RPMI7951 (cell line): ENCODE data around the gene CDH24. TPM values are rescaled to one million over a fixed set of nuclear protein-coding genes. Genes with fewer than 3 reads are reported as not detected.

Experiments used
- DNase-seq: peaks from one replicate; pipeline ENCODE4 v3.0.0-alpha.2; 2012; ENCODE audit warnings: low read depth
- total RNA-seq: library from RNA; depleted of rRNA; stranded (reverse); fragments of >200 nt; shearing (Covaris generic); gene quantifications from 2 replicates; pipeline ENCODE4 v1.2.3, GENCODE V29; 2014; rRNA removed

Gene CDH24, protein sequence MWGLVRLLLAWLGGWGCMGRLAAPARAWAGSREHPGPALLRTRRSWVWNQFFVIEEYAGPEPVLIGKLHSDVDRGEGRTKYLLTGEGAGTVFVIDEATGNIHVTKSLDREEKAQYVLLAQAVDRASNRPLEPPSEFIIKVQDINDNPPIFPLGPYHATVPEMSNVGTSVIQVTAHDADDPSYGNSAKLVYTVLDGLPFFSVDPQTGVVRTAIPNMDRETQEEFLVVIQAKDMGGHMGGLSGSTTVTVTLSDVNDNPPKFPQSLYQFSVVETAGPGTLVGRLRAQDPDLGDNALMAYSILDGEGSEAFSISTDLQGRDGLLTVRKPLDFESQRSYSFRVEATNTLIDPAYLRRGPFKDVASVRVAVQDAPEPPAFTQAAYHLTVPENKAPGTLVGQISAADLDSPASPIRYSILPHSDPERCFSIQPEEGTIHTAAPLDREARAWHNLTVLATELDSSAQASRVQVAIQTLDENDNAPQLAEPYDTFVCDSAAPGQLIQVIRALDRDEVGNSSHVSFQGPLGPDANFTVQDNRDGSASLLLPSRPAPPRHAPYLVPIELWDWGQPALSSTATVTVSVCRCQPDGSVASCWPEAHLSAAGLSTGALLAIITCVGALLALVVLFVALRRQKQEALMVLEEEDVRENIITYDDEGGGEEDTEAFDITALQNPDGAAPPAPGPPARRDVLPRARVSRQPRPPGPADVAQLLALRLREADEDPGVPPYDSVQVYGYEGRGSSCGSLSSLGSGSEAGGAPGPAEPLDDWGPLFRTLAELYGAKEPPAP
- 6.7 and 8.3 TPM in 2 replicates for total RNA-seq

DNA sequence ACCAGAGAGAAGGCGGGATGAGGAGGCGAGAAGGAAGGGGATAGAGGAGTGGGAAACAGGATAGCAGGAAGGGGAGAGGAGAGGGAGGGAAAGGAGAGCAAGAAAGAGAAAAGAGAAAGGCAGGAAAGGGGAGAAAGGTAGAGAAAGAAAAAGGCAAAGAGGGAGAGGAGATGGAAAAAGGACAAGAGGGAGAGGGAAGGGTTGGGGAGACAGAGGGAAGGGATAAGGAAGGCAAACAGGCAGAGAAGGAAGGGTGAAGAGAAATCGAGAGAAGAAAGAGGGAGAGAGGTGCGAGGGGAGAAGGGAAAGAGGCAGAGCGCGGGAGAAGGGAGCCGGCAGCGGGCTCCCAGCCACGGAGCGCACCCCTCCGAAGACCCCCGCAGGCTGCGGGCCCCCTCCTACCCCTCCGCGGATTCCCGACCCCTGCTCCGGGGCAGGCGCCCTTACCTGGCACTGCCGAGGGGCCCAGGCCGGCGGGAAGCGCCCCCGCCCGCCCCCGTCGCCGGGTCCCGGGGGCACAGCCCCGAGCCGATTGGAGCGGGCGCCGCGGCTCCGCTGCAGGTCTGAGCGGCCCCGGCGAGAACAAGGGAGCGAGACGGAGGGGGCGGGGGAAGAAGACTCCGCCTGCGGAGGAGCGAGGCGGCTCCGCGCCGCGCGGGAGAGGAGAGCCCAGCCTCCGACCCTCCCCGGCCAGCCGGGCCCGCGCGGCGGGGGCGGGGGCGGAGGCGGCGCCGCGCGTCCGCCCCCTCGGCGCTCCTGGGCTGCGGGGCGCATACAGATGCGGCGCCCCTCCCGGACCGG, at the start of gene CDH24:
CDH24 (minus strand) TSS at position 565 of the 801 bp plus-strand sequence. CDS start 1,787 bp downstream, outside the sequence.
- DNase-seq, result peak; percentile 76

DNA sequence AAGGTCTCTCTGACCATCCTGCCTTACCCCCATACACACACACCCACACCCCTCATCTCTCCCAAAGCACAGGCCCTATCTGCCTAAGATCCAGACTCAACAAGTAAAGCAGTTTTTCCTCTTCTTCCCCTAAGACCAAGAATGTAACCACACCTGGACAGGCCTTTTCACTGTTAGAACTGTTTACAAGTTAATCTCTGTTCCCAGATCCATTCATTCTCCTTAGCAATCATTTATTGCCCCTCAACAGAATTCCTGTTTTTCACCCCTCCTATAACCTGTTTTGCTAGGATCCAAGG, 49.4 kb upstream of the CDH24 start:
- DNase-seq, result no peak

DNA sequence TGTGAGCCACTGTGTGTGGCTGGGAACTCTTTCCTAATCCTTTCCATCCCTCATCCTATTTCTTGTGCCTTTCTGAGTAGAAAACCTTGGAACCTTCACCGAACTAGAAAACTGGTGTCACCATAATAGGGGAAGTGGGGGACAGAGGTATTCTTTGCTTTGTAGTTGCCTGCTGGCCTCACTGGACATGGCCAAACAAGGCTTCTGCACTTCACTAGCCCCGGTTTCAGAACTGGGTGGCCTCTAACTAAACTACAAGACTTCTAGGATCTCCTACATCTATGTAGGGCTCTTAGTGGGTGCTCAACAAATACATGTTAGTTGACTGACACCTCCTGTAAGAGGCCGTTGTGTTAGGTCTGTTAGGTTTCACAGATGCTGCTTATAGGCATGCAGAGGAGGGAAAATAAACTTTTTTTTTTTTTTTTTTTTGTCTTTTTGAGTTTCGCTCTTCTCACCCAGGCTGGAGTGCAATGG, 48.1 kb upstream of the CDH24 start:
- DNase-seq, result no peak

DNA sequence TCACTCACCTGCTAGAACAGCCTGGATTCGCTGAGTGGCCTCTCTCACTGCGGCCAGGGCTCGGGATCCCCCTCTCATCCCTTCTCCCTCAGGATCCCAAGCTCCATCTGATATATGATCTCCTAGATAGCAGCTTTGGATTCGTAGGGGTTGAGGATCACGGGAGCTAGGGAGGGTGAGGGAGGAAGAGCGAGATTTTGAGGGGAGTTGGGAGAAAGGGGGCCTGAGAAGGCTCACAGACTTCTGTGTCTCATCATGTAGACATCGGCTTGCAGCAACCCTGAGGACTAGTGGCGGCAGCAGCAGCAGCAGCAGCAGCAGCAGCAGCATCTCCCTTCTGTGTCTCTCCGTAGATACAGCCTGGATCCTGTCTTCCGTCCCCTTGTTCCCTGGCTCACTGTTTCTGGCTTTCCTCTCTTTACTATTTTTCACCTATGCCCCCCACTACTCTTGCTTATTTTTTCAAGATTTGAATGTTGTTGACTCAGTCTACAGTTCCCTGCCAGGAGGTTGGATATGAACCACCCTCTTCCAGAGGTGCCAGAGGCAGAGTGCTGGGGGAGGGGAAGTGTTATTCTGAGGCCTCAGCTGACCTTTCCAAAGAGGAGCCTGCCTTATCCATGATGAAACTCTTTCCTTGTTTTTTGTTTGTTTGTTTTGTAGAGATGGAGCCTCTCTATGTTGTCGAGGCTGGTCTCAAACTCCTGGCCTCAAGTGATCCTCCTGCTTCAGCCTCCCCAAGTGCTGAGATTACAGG, 47.4 kb upstream of the CDH24 start, which contains the start of gene CIROP:
CIROP (minus strand) TSS at position 399 of the 757 bp plus-strand sequence; CDS start at position 330, 69 bp downstream.
- no peak for DNase-seq

DNA sequence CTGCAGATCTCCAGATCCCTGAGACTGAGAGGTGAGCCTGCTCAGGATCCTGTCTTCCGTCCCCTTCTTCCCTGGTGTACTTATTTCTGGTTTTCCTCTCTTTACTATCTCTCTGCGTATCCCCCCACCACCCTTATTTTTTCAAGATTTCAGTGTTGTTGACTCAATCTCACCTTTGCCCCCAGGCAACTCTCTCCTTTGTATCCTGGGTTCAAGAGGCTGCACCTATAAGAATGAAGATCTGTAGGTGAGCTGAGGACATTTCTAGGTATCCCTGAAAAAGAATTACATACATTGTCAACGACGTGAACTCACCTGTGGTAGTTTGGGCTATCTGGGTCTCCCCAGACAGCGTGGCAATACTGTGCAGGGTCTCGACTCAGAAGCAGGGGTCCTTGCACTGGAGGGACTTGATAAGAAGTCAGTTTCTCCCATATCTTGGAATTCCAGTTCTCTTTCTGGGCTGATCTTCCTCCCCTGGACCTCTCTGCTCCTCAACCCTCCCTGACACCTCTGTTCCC, 46.8 kb upstream of the CDH24 start:
- no peak for DNase-seq

DNA sequence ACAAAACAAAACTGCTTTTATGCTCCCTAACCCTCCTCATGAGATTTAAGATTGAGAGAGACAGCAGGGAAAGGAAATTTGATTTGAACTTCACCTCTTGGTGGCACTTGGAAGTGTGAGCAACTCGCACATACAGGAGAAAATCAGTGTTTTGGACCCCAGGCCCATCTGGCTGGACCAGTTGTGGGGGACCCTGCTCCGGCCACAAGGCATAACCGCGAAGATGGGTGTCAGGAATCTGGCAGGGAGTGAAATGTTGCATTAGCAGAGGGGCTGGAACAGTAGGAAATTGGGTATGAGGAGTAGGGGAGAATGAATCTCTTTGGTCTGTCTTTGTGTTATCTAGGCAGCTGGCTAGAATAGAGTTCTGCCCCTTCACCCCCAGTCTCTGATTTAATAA, 46.3 kb upstream of the CDH24 start:
- no peak for DNase-seq

DNA sequence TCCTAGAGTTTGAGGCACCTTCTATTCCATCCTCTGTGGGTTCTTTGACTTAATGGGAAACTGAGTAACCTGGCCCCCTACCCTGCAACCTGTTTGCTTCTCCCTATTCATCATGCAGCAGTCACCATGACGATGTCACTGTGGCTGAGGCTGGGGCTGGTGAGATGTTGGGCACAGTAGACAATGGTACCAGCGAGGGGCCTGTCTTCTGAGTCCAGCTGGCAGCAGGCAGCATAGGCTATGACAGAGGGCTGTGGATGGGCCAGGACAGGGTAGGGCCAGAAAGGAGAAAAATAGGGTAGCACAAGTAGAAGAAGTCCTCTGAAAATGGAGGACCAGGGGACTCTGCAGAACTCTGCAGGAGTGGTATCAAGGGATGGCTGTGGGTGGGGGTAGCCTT, 45.5 kb upstream of the CDH24 start:
- DNase-seq, result no peak

DNA sequence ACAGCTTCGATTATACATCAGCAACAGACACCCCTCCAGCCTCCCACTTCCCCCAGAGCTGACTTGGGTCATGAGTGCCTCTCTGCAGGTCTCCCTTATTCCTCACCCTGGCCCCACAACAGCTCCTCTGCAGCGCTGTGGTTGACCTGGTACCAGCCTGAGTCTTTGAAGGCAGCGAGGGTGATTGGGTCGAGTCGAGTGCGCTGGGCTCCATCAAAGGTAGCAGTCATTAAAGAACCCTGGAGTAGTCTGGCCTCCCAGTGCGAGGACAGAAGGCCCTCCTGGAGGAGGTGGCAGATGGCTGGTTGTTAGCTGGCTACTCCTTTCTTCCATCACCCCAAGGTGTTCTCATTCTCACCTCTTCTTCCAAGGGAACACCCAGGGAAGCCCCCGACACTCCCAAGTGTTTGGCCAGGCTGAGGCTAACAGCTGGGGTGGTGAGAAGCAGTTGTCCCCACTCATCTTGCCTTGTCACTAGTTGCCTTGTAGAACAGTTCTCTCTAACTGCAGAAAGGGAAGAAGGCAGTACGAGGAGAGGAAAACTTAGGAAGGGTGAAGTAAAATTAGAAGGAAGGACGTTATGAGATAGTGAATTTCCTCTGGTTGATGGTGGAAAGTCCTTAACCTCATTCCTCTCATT, 44.8 kb upstream of the CDH24 start:
- no peak for DNase-seq

DNA sequence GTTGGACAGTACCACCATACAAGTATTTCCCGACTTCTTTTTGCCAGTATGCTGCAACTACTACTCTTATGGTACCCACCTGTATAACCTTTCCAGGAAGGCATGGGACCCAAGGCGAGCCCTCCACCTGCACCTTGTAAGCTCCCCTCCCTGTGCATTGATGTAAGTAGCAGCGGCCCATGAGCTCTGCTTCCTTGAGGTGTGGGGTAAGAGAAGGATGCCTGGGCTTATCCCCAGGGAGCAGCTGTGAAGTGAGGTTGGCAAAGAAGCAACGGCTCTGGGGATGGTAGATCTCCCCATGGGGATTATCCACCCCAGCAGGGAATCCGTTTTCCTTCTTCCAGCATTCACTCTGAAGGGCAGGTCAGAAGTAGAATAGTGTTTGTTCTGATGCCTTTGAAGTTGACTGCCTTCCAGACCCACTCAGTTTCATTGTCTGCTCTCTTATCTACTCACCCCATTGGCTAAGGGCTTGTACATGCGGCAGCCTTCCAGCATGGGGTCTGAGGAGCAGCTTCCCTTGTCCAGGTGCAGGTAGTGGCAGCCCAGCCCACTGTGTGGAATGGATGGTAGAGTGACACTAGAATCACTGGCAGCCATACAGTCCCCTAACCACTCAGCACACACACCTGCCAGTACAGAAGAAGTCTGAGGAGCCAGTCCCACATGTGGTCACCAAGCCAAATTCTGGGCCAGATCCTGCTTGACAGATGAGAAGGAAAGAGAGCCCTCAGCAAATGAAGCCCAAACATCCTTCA, 44.1 kb upstream of the CDH24 start:
- DNase-seq, result no peak

DNA sequence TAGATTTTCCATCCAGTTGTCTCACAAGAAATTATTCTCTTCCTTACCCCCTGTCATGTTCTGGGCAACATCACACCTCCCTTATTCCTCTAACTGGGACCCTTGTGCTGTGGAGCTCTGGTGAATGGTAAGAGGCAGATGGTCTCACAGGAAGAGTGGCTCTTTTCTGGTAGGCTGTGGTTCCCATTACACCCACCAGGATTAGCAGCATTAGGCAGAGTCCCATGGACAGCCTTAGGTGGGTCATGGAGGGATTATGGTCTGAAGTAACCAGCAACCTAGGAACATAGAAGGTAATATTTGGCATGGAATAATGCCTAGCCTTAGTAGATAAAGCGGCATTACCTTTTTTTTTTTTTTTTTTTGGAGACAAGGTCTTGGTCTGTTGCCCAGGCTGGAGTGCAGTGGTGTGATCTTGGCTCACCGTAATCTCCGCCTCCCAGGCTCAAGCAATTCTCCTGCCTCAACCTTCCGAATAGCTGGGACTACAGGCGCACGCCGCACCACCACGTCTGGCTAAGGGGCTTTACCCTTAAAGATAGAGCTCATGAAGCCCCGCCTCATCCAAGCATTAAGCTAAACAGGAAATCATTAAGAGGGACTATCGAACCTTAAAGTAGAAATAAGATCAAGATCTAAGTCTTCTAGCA, 42.0 kb upstream of the CDH24 start:
- DNase-seq, result no peak

DNA sequence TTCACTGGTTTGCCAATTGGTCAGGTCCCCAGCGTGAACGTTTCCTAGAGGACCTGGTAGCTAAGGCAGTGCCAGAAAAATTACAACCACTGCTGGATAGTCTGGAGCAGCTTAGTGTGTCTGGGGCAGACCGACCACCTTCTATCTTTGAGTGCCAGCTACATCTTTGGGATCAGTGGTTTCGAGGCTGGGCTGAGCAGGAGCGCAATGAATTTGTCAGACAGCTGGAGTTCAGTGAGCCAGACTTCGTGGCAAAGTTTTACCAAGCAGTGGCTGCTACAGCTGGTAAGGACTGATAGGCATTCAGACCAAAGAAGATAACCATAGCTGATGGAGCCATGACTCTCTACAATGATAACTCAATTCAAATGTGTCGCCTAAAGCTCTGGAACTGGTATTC, 40.5 kb upstream of the CDH24 start:
- DNase-seq, result no peak

DNA sequence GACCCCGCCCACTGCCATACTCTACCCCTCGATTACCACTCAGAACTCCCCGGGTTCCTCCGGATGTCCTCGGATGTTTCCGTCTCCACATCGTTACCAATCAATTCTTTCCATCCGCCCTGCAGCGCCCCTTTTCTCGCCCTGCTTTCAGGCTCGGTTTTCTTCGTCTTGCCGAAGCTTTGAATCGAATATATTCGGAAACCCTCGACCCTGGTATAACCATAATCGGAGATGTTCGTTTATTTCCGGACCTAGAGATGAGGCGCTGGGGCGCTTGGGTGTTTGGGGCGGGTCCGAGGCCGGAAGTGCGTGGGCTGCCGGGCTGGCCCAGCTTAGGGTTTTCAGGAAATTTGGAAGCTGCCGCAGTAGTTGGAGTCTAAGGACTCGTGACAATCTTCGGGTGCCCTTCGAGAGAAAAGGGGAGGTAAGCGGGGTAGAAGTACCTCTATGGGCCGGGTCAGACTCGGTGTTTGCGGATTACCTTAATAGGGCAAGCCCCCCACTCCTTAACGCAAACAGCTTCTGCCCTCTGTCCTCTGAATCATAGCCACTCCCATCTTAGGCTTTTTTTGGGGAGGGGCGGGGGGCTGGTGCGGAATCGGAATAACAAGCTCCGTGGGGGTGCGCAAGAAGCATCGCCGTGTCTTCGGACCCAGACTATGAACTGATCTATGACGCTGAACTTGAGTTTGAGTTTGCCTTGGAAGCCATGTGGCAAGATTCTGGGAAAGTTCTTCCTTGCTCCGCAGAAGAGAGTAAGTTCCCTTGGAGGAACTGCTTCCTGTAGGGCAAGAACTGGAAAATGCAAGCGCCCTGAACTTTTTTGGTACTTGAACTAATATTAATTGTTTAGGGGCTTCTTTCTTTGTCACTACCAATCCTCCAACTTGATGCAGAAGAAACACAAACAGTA, 38.1 kb upstream of the CDH24 start, which contains the start of gene C14orf119:
C14orf119 (plus strand) TSS at position 310 of the 913 bp plus-strand sequence. CDS start 2,154 bp downstream, outside the sequence.
- peak; percentile 98 for DNase-seq

DNA sequence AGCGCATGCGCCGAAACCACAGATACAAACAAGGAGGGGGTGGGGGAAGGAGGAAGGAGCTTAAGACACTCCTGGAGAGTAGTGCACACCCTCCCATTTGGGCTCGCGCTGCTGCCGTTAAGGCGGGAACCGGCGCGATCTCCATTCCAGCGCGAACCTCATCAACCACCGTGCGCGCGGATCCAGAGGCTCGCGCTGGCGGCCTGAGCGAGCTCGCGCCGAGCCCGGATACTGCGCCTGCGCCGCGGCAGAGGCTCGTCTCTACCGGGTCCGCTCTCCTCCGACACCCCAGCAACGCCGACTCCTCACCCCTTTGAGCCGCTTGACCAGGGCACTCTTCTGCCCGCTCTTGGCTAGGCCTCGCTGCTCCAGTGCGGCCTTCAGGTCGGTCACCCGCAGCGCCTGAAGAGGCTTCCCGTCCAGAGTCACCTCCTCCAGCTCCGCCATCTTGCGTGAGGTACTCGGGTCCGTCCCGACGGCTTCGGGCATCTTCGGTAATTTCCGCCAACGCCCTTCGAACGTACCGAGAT, 37.4 kb upstream of the CDH24 start, which contains the start of gene ACIN1:
ACIN1 (minus strand) TSS at position 471 of the 530 bp plus-strand sequence; CDS start at position 447, 24 bp downstream.
- DNase-seq, result peak; percentile 78

DNA sequence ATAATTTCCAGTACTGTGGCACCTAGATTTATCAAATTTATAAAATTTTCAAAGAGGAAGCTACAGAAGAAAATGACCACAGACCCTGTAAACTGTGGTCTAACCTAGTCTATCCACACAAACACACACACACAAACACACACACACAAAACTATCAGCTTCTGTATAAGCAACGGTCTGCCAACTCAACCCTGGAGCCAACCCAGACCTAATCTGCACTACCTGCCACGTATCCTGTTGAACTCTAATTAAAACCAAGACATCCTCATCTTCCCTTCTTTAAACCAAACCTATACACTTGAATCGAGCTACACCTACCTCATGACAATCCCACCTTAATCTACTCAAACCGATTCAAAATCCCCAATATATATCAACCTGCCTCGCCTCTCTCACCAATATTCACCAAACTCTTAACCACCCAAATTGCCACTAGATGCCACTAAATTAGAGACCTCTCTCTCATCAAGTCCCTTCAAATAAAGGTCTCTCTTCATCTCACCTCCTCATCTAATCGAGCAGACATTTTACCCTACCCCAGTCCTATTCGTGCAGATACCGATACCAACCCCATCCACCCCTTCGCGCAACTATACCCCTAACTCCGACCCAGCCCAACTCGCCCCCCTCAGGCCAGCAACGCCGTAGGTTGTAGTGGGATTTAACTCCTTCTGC, 36.8 kb upstream of the CDH24 start:
- DNase-seq, result no peak

DNA sequence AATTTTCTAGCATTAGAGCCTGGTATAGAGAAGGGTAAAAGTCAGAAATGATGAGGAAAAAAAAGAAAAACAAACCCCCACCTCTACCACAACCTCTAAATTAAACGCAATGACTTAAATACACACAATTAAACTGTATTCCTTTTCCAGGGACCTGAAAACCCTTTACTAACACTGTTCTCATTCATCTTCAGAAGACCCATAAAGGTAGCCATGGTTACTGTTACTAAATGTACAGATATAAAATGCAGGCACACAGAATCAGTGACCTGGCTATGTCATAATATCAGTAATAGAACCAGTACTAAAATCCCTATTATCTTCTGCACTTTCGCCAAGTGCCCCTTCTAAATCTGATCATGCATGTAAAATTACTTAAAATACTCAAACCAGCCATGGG, 36.2 kb upstream of the CDH24 start:
- DNase-seq, result no peak

DNA sequence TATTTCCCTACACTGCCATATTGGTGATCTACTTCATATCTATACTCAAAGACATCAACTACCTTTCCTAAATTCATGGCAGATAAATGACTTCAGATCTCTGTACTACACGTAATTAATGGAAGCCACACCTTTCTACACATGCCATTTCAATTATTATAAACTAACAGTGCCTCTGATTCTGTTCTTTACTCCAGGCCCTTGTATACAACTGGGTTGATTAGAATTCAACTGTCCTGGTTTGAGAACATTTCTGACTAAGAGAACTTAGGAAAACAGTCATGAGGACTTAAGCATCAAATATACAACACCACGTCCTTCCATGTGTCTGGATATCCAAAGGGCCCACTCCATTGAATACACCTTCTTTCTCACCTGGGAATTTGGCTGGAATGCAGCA, 35.8 kb upstream of the CDH24 start:
- DNase-seq, result no peak
